SK-N-SH treated with all-trans-retinoic acid at 6 μM for 48 hours (cell line): ENCODE measurements around the gene RASAL2.

ENCODE experiments used
- ESRRG ChIP-seq: fragments of 250-450 bp; sonication (Bioruptor Pico); IDR thresholded peaks from 2 replicates; pipeline ENCODE4 v1.6.1; 2021; ENCODE audit warnings: mild to moderate bottlenecking
- OSR1 ChIP-seq: fragments of 250-450 bp; sonication (Bioruptor Pico); IDR thresholded peaks from 2 replicates; pipeline ENCODE4 v1.8.0; 2022; ENCODE audit warnings: moderate library complexity, mild to moderate bottlenecking, inconsistent platforms
- TOX ChIP-seq: fragments of 250-450 bp; sonication (Bioruptor Pico); IDR thresholded peaks from 2 replicates; pipeline ENCODE4 v1.8.0; 2021; ENCODE audit warnings: mild to moderate bottlenecking, moderate library complexity, borderline replicate concordance
- TF ChIP-seq, protein P1 (sequence below): fragments of 250-450 bp; sonication (Bioruptor Pico); IDR thresholded peaks from 2 replicates; pipeline ENCODE4 v1.8.0; 2020; ENCODE audit warnings: mild to moderate bottlenecking, moderate library complexity, borderline replicate concordance

DNA sequence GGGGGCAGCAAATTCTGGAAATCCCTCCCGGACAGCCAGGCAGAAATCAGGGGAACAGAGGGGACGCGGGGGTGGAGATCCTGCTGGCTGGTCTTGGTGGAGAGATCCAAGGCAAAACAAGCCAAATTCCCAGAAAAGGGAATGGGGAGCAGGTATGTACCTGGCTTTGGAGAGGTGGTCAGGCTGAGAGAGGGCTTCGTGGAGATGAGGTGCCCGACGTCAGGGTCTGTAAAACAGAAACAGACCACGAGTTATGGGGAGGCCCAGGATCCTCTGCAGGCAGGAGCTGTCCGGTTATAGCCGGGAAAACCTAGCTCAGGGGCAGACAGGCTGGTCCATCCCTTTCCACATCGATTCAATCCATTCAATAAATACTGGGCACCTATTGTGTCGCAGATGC, 398.4 kb downstream of the RASAL2 start:
- TF ChIP-seq OSR1 (no peak), TOX (no peak), ESRRG (CRISPR knock-in tag) (no peak)
- TF ChIP-seq, protein P1, sequence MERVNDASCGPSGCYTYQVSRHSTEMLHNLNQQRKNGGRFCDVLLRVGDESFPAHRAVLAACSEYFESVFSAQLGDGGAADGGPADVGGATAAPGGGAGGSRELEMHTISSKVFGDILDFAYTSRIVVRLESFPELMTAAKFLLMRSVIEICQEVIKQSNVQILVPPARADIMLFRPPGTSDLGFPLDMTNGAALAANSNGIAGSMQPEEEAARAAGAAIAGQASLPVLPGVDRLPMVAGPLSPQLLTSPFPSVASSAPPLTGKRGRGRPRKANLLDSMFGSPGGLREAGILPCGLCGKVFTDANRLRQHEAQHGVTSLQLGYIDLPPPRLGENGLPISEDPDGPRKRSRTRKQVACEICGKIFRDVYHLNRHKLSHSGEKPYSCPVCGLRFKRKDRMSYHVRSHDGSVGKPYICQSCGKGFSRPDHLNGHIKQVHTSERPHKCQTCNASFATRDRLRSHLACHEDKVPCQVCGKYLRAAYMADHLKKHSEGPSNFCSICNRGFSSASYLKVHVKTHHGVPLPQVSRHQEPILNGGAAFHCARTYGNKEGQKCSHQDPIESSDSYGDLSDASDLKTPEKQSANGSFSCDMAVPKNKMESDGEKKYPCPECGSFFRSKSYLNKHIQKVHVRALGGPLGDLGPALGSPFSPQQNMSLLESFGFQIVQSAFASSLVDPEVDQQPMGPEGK (CRISPR knock-in tag), result no peak
